Measurements from ENCODE around the gene GIMAP6.

- TF ChIP-seq REST (IDR thresholded peaks at IDR 0.05; ENCODE audit: insufficient read depth in 1 of 2, low read depth in 2 of 2, low read length in 2 of 2) (no peak), POLR2AphosphoS5 (IDR thresholded peaks at IDR 0.05; ENCODE audit: low read depth, low read length) (no peak)
Measured at GRCh38 chr7:150613880-150614279, 18.3 kb downstream of the GIMAP6 start.
